NCI-H82 treated with DMSO at 0.1 percent for 48 hours (cell line): ENCODE results near the gene KLHL41.

Source experiments
- DNase-seq: peaks from one replicate; lab custom pipeline; 2025; ENCODE audit not compliant: unreplicated experiment; lab: John Stamatoyannopoulos, UW

KLHL41 gene

DNA sequence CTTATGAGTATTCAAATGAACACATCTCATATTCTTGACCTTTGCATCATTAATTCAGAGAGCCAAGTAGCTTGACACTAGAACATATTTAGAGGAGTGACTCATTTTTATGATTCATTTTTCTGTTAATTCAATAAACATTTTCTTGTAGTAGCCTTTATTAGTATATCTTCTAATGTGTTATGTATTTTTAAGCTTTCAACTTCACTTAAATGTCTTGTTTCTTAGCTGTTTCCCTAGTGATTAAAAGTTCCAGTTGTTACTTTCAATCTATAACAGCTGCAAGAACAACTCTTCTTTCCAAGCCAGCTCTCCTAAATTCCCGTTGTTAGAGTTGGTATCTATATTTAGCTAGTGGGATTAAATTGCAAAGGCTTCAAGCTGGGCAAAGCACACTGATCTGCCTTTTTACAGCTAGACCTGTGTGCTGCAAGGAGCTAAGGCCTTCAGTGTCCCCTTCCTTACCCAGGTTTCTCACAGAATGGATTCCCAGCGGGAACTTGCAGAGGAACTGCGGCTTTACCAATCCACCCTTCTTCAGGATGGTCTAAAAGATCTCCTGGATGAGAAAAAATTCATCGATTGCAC, at the start of gene KLHL41:
Gene KLHL41, plus strand, starts transcription at position 405 of the 588 bp plus-strand sequence. Its CDS starts 77 bp downstream, at position 482.
- no peak for DNase-seq

DNA sequence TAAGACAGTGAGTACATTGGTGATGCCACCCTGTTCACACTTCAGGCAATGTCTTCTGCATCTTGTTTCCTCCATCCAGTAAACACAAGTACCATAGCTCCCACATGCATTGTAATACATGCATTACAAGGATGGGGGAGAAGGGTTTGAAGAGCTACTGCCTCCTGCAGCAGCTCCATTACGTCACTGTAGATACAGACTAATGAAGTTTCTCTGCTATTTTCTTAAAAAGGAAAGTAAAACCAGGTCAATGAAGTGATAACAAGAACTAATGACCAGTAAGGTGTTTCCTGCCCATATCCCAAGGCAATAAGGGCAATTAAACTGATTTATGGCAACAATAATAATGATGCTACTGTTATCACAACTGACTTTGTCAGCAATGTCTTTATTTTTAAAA, 48.4 kb upstream of the KLHL41 start:
- DNase-seq, result no peak

DNA sequence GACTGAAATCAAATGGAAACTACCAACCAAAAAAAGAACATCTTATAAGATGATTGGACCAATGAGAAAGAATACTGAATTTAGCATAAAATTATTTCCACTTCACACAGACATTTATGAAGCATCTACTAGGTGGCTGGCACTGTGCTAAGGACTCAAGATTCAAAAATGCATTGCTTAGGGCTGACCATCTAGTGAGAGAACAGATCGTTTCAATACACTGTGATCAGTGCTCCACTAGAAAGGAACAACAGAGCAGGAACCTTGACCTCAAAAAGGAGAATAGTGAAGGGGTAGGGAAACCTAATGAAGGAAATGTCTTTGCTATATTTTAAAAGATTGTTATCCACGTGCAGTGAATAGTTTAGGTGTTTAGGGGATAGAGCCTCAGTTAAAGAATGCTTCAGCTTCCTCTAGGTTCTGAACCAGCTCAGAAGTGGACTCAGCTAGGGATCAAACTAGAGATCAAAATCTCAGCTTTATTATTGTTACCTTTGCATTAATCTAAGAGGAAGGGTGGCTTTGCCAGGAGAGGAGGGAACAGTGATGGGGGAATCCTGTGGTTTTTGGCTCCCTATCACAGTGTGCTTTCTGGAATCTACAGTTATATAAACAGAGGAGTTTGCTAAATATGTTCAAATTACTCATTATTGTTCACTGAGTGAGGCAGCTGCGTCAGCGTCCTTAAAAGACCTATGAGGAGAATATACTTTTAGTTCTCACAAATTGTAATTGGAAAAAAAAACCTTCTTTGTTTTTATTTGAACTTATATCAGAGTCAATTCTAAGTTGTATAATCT, 46.4 kb upstream of the KLHL41 start:
- no peak for DNase-seq

DNA sequence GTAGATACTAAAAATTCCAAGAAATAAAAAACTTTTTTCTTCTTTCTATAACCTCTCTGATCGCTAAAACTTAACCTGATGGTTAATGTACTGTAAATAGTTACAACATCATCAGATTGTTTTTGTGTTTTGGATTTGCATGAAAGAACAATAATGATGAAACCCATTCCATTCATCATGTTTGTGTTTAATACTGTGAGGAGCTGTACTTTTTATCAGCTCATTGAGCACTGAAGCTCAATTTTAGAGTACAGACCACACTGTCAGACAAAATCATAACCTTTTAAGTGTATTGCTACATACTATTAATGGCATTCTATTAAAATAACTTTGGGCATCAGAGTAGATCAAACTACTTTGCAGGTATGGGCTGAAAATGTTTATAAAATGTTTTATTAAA, 45.0 kb upstream of the KLHL41 start:
- DNase-seq, result no peak

DNA sequence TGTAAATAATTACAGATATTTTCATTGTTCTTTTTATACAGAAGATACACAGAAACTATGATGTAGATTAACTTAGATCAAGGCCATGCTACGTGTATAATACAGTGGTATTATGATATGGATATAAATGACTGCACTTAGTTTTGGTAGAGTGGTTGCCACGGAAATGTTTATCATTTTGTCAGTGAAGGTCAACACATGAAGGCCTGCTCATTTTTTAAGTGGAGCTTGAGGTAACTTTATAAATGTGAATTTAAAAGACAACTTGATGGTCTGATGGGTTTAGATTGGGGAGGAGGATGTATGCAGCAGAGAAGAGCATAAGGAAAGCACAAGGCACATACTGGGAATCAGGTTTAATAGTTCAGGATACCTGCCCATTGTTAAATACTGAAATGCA, 44.6 kb upstream of the KLHL41 start:
- DNase-seq, result no peak

DNA sequence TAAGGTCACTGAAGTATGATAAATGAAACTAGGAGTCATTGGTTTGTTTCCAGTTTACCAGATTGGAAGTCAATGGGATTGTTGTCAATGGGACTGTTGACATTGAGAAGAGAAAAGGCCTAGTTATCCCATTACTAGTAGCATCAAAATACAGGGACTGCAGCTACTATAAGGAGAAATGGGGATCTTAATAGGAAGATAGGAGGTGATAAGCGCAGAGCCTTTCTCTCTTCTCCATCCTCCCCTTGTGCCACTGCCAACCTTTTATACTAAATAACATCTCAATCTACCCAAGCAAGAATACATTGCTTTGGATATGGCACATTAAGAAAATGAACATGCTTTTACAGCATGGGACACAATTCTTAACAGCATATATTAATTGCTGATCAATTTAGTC, 40.7 kb upstream of the KLHL41 start:
- no peak for DNase-seq

DNA sequence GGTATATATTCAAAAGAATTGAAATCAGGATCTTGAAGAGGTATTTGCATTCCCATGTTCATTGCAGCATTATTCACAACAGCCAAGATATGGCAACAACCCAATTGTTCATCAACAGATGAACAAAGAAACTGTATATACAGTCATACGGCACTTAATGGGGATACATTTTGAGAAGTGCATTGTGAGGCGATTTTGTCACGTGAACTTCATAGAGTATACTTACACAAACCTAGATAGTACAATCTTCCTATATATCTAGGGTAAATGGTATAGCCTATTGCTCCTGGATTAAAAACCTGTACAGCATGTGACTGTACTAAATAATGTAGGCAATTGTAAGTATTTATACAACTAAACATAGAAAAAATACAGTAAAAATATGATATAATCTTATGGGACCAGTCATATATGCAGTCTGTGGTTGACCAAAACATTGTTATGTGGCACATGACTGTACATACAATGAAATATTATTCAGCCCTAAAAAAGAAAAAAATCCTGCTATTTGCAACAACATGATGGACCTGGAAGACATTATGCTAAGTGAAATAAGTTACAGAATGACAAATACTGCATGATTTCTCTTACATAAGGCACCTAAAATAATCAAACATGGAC, 39.4 kb upstream of the KLHL41 start:
- DNase-seq, result no peak

DNA sequence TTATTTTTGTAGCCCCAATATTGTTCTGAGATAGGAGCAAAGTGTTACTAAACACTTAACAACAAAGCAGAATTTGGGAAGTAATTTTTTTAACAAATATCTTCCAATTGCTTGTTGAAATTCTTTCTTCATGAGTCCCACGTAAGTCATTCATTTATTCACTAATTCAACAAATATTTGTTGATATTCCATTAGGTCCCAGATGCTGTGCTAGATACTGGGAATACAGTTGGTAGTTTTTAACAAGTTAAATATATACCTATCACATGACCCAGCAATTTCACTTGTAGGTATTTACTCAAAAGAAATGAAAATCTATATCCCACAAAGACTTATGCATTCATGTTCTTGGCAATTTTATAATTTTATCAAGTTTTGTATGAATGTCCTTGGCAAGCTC, 37.3 kb upstream of the KLHL41 start:
- DNase-seq, result no peak

DNA sequence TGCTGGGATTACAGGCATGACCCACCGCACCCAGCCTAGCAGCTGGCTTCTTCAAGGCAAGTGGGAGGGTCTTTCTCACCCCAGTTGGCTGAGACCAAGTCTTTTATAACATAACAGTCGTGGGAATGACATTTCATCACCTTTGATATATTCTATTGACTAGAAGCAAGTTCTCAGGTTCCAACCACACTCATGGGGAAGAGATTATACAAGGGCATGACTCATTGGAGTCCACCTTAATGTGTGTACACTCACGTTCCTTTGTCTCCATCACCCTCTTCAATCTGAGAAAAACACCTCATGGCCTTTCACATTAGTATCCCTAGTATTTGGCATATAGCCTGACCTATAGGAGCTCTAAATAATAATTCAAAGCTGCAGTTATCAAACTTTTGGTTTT, 33.0 kb upstream of the KLHL41 start:
- DNase-seq, result no peak

DNA sequence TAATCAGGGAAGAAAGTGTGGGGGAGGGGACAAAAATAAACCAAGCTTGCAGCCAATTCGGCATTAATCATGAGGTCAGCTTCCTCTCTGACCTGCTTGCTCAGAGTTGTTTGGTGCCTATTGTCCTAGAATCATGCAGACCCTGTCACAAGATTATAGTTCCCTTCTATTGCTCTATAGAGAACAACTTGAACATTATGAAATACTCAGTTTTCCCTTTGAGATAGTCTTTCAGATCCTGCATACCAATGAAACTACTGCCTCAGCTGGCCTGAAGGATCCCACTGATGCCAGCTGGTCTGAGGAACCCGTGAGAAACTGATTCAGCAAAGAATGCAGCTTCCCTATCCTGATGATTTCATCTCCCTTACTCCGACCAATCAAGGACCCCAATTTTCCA, 31.2 kb upstream of the KLHL41 start:
- no peak for DNase-seq

DNA sequence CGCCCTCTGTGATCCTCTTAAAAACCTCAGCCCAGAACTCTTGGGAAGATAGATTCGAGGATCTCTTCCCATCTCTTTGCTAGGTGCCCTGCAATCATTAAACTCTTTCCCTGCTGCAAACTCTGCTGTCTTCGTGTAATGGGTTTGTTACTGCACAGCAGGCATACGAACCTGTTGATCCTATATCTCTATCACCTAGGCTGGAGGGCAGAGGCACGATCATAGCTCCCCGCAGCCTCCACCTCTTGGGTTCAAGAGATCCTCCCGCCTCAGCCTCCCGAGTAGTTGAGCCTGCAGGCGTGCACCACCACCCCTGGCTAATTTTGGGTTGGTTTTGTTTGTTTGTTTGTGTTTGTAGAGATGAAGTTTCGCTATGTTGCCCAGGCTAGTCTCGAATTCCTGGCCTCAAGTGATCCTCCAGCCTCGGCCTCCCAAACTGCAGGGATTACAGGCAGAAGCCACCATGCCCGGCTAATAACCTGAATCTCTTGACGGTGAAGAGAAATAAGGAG, 30.7 kb upstream of the KLHL41 start:
- no peak for DNase-seq

DNA sequence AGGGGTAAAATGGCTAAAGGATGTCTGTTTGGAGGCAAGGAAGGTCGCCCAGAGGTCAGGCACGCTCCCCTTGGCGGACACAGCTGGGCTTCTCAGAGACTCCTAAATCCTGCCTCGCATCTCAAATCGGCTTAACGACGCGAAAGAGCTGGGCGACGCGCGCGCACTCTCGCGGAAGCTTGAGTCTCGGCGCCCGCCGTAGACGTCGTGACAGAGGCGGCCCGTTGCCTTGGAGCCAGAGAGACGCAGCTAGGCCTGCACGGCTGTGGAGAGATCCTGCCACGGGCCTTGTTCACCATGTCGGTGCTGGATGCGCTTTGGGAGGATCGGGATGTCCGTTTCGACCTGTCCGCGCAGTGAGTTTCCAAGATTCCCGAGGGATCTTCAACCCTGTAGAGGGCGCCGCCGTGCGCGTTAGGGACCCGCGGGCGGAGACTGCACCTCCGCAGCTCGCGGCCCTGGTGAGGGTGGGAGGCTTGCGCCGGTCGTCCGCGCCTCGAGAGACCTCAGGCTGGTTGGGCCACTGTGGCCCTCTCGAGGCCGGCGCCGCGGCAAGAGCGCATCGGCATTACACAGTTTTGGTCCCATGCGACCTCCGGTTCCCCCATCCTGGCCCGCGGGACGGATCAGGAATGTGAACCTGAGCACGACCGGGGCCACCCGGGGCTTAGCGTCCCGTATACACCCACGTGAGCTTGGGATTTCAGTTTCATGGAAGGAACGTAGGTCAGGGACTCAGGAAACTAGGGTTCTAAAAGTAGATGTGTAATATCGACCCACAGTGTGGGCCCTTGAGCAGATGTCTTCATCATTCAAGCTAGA, 30.0 kb upstream of the KLHL41 start, which contains the start of gene BBS5:
Gene BBS5, plus strand, starts transcription at position 238 of the 822 bp plus-strand sequence. Its CDS starts 60 bp downstream, at position 298.
- peak; percentile 78 for DNase-seq

DNA sequence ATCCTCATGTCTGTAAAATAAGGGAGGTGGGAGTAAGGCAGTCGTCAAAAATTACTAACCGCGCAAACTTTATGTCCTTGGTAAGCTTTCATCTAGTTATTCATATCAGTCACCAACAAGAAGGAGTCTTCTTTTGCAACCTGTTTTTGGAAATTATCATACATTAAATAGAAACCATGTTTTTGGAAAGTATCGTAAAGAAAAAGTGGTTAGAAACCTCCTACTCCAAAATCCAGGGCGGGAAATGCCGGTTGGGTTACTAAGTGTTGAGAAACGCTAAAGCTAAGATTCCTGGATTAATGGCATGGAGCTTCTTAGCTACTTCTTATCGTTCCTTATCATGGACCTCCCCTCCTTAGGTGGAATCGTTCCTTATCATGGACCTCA, 29.4 kb upstream of the KLHL41 start:
- no peak for DNase-seq

DNA sequence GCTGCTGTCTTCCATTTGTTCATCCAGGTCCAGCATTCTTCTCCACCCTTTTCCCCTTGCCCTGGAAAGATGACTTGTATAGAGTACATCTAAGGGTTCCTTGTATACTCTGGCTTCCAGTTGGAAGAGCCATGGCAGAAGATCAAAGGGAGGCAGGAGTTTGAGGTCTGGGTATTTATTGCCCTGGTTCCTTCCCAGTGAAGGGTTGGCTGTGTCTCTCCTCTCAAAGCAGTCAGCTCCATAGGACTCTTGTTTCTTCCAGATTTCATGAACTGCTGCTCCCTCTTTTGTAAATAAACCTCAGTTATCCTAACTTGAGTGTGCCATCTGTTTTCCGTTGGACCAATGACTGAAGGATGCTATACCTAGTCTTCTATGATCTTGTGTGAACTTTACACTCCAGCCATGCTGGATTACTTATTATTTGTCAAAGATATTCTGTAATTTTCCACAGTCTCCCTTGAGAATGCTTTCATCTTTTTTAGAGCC, 23.8 kb upstream of the KLHL41 start:
- DNase-seq, result no peak

DNA sequence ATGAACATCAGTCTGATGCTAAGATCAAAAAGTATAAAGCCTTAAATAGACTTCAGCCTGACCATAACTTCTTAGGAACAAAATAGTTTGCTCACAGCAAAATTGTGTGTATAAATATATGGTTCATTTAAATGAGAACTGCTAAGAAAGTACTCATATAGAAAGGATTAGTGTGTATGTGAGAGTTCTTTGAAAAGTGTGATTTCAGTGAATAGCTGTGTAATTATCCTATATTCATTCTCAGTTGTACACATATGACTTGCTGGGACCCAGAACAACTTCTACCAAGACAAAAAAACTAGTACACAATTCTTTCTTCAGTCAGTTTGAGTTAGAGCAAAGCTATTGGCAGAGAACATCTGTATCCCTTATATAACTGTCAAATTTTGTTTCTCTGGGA, 23.0 kb upstream of the KLHL41 start:
- DNase-seq, result no peak

DNA sequence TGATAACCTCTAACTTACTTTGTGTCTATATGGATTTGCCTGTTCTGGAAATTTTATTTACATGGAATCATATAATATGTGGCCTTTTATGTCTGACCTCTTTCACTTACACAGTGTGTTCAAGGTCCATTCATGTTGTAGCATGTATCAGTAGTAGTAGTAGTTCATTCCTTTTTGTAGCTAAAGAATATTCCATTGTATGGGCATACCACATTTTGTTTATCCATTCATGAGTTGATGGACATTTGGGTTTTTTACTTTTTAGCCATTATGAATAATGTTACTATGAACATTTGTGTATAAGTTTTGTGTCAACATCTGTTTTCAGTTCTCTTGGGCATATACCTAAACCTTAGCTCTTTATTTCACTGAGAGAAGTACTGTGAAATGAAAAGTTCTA, 18.7 kb upstream of the KLHL41 start:
- no peak for DNase-seq

DNA sequence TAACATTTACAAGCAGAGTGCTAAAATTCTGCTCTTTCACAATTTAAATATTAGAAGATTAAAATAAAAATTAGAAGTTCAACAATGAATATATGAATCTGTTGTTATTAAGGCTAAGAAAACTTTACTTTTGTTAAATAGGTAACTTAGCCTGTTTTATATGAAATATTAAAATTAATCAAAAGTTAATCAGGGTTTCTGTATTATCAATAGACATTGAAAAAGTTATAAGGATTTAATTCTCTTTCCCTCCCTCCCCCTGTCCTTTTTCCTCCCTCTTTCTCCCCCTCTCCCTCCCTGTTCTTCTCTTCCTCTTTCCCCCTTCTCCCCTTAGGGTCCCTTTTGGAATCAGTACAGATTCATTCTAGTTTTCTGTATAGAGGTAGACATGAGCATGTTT, 18.1 kb upstream of the KLHL41 start:
- no peak for DNase-seq

DNA sequence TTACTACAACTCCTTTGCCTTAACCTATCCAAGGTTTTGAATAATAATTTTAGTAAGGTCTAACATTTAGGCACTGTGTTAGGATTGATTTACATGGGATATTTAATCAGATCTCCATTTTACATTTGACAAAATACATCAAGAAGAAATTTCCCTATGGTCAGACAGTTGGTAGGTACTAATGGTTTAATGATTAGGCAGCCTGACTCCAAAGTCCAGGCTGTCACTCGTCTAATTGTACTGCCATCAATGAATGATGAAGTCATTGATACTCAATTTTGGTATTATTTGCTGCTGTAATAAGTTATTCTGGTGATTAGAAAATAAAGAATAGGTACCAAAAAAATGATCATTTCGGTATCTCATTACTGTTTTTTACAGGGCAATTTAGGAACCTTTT, 16.1 kb upstream of the KLHL41 start:
- no peak for DNase-seq

DNA sequence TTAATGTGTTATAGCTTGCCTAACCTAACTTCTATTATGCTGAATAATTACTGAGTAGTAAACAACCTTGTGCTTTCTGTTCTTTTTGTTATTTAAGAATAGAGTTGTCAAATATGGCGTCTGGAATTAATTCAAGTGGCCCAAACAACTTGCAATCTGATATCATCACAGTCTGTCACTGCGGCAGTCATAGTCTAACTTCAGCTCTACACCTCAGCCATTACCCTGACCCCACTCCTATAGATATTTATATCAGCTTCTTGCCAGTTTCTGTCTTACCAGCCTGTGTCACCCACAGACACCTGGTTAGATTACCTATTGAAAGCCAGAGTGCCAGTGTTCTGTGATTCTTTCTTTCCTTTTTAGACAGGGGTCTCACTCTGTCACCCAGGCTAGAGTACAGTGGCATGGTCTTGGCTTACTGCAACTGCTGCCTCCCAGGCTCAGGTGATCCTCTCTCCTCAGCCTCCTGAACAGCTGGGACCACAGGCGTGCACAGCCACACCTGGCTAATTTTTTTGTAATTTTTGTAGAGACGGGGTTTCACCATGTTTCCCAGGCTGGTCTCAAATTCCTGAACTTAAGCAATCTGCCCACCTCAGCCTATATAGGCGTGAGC, 14.1 kb upstream of the KLHL41 start:
- no peak for DNase-seq

DNA sequence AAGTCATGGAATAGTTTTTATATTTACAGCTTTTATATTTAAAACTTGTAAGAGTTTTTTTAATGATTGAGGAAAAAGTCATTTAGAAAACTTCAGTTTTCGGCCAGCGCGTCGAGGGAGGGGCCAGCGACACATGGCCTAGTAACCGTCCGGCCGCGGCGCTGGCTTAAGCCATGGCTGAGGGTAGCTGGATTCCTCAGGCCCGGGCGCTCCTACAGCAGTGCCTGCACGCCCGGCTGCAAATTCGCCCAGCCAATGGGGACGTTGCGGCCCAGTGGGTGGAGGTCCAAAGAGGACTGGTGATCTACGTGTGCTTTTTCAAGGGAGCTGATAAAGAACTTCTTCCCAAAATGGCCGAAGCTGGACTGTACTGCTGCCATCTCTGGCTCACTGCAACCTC, 4.9 kb upstream of the KLHL41 start:
- no peak for DNase-seq

DNA sequence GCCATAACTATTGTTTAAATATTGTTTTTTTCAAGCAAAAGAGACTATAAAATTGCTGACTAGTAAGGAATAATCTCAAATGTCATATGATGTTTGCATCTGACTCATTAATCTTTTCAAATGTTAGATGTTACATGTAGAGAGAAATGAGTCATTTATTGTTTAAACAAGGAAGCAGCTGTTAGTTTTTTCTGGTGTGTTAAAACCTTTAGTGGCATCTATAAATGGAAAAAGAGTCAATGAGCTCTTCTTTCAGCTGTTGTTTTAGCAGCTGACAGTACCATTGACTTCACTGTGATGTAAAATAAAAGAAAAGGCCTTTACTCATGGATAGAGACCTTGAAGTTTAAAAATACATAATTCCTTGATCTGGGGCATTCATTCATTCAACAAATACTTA, 1.8 kb upstream of the KLHL41 start:
- no peak for DNase-seq
